Endodermal cell (in vitro differentiated cells): ENCODE data around the gene HLA-DRA. TPM values are rescaled to one million over a fixed set of nuclear protein-coding genes. Genes with fewer than 3 reads are reported as not detected.

Experiments used
- DNase-seq: peaks from one replicate; pipeline ENCODE4 v3.0.0-alpha.2; 2017
- H3K27ac ChIP-seq: 2 replicates; pipeline ENCODE4 v1.5.1; 2013; ENCODE audit warnings: mild to moderate bottlenecking, low read depth, low read length, moderate library complexity
- H3K27me3 ChIP-seq: 2 replicates; pipeline ENCODE4 v1.6.1; 2013; ENCODE audit warnings: mild to moderate bottlenecking, low read length, moderate library complexity; ENCODE audit not compliant: insufficient read depth, control insufficient read depth, poor library complexity, severe bottlenecking
- H3K36me3 ChIP-seq: 2 replicates; pipeline ENCODE4 v1.7.0; 2013; ENCODE audit warnings: mild to moderate bottlenecking, low read length, moderate library complexity; ENCODE audit not compliant: control insufficient read depth, insufficient read depth
- H3K4me1 ChIP-seq: one replicate; pipeline ENCODE4 v1.7.0; 2013; ENCODE audit warnings: low read length; ENCODE audit not compliant: control insufficient read depth, insufficient read depth
- H3K4me3 ChIP-seq: 2 replicates; pipeline ENCODE4 v1.5.1; 2013; ENCODE audit warnings: mild to moderate bottlenecking, low read length, moderate library complexity
- H3K9ac ChIP-seq: 2 replicates; pipeline ENCODE4 v1.6.1; 2013; ENCODE audit warnings: mild to moderate bottlenecking, low read length, moderate library complexity; ENCODE audit not compliant: poor library complexity, severe bottlenecking; ENCODE audit errors: extremely low read depth
- H3K9me3 ChIP-seq: 2 replicates; pipeline ENCODE4 v1.6.1; 2013; ENCODE audit warnings: mild to moderate bottlenecking, low read length, moderate library complexity; ENCODE audit not compliant: control insufficient read depth
- H3K27ac Mint-ChIP-seq: 2 replicates; pipeline ENCODE4 v1.8.0; 2020; ENCODE audit warnings: mixed read lengths
- H3K27me3 Mint-ChIP-seq: 2 replicates; pipeline ENCODE4 v1.8.0; 2021; ENCODE audit warnings: mild to moderate bottlenecking, mixed read lengths; ENCODE audit not compliant: insufficient read depth
- H3K36me3 Mint-ChIP-seq: 2 replicates; pipeline ENCODE4 v1.8.0; 2020; ENCODE audit warnings: low read depth, mixed read lengths
- H3K4me1 Mint-ChIP-seq: 2 replicates; pipeline ENCODE4 v1.8.0; 2020; ENCODE audit warnings: mixed read lengths
- H3K4me3 Mint-ChIP-seq: 2 replicates; pipeline ENCODE4 v1.8.0; 2020; ENCODE audit warnings: mild to moderate bottlenecking, moderate library complexity, mixed read lengths
- H3K9me3 Mint-ChIP-seq: 2 replicates; pipeline ENCODE4 v1.8.0; 2020; ENCODE audit warnings: mild to moderate bottlenecking, mixed read lengths
- CTCF ChIP-seq: fragments of 200-600 bp; sonication (generic); conservative IDR thresholded peaks from 2 replicates; pipeline ENCODE4 v1.5.0; 2021; ENCODE audit warnings: antibody characterized with exemption, mild to moderate bottlenecking
- WGBS, 2 experiments: methylation state at CpG; one replicate each; pipeline versions ENCODE4 v1.1.5 to v1.1.7; 2013; ENCODE audit warnings: missing lambda C conversion rate in 2 of 2, mixed read lengths in 1 of 2; ENCODE audit not compliant: insufficient coverage in 1 of 2, insufficient read length in 1 of 2; 5-methylcytosine and 5-hydroxymethylcytosine counted together
- total RNA-seq, 2 donors: library from RNA; stranded (reverse); fragmentation: NEBNext Ultra II Directional in 1 of 2; extraction: Animal tissue kit (Norgen Biotek cat#: 25700) in 1 of 2; gene quantifications; 2 replicates in 1 of 2; 3 replicates in 1 of 2; pipeline ENCODE4 v1.2.1, GENCODE V29; 2021

The HLA-DRA gene
- total RNA-seq, 2 donors from 2014 or later: 0.27 TPM; not detected in 1

GRCh38 chr6:32413427-32414047 lies 26.1 kb upstream of the HLA-DRA start:
- peaks cover 50% of the 10 kb centered on the region for H3K27me3 Mint-ChIP-seq
- Histone ChIP-seq H3K9ac (no peak overlapping the region), H3K36me3 (no peaks in the 10 kb centered on the region), H3K4me1 (no peaks in the 10 kb centered on the region), H3K9me3 (no peaks in the 10 kb centered on the region), H3K27me3 (peaks cover 27% of the 10 kb centered on the region), H3K27ac (no peak overlapping the region), H3K4me3 (no peak overlapping the region)
- no peak overlapping the region for H3K4me3 Mint-ChIP-seq
- peak; percentile 94 for DNase-seq
- peaks cover 3% of the 10 kb centered on the region for H3K9me3 Mint-ChIP-seq
- peaks cover 2% of the 10 kb centered on the region for H3K4me1 Mint-ChIP-seq
- peak; percentile 95 for TF ChIP-seq CTCF
- no peak overlapping the region for H3K27ac Mint-ChIP-seq
- 16 to 18% methylated on average over 5 to 11 of the region's 11 CpGs for WGBS, 2 experiments
- H3K36me3 Mint-ChIP-seq: no peaks in the 10 kb centered on the region

- H3K4me1 ChIP-seq: no peaks in the 10 kb centered on the region
- H3K27ac ChIP-seq: no peak overlapping the region
- Mint-ChIP-seq H3K27me3 (peaks cover 52% of the 10 kb centered on the region), H3K36me3 (no peaks in the 10 kb centered on the region), H3K9me3 (no peaks in the 10 kb centered on the region), H3K27ac (no peak overlapping the region), H3K4me3 (peak overlapping the region; percentile 4), H3K4me1 (peaks cover 2% of the 10 kb centered on the region)
- H3K36me3 ChIP-seq: no peaks in the 10 kb centered on the region
- no peak overlapping the region for H3K9ac ChIP-seq
- TF ChIP-seq CTCF: peak; percentile 96
- no peak overlapping the region for H3K4me3 ChIP-seq
- peaks cover 27% of the 10 kb centered on the region for H3K27me3 ChIP-seq
- DNase-seq: peak; percentile 95
- H3K9me3 ChIP-seq: no peaks in the 10 kb centered on the region
- WGBS, 2 experiments: 15 to 28% methylated on average over 5 to 13 of the region's 13 CpGs
These were observed 24.1 kb upstream of the HLA-DRA start for GRCh38 chr6:32415521-32416019.

- H3K9me3 ChIP-seq: no peaks in the 10 kb centered on the region
- no peaks in the 10 kb centered on the region for H3K36me3 ChIP-seq
- peaks cover 27% of the 10 kb centered on the region for H3K27me3 ChIP-seq
- H3K27ac Mint-ChIP-seq: no peak overlapping the region
- TF ChIP-seq CTCF: no peak
- H3K9me3 Mint-ChIP-seq: no peaks in the 10 kb centered on the region
- no peak overlapping the region for H3K4me3 Mint-ChIP-seq
- H3K27ac ChIP-seq: no peak overlapping the region
- no peak overlapping the region for H3K9ac ChIP-seq
- no peaks in the 10 kb centered on the region for H3K36me3 Mint-ChIP-seq
- no peak for DNase-seq
- H3K4me1 ChIP-seq: no peaks in the 10 kb centered on the region
- H3K27me3 Mint-ChIP-seq: peaks cover 51% of the 10 kb centered on the region
- H3K4me1 Mint-ChIP-seq: peaks cover 6% of the 10 kb centered on the region
- 85% methylated on average over 3 of the region's 3 CpGs; no CpG with 5 or more reads in 1 of the 2 experiments for WGBS, 2 experiments
- H3K4me3 ChIP-seq: no peak overlapping the region
These were observed 23.7 kb upstream of the HLA-DRA start for GRCh38 chr6:32416036-32416435.
